Measurements from ENCODE around the gene IGF2R.

The IGF2R gene

GRCh38 chr6:160142115-160142715 lies 173.3 kb downstream of the IGF2R start:
- no peak for TF ChIP-seq CTCF (conservative IDR thresholded peaks at IDR 0.05; ENCODE audit: low read depth, low read length)
- no peak overlapping the region for H3K4me3 ChIP-seq (ENCODE audit: low read depth, low read length)
- no peak for DNase-seq (ENCODE audit: low read depth)

- no peak overlapping the region for H3K4me3 ChIP-seq (ENCODE audit: low read depth, low read length)
- TF ChIP-seq CTCF (conservative IDR thresholded peaks at IDR 0.05; ENCODE audit: low read depth, low read length): no peak
- DNase-seq (ENCODE audit: low read depth): no peak
These were observed 177.7 kb downstream of the IGF2R start for GRCh38 chr6:160146454-160147145.

GRCh38 chr6:160147146-160147536 lies 178.3 kb downstream of the IGF2R start:
- H3K4me3 ChIP-seq (ENCODE audit: low read depth, low read length): no peak overlapping the region
- no peak for DNase-seq (ENCODE audit: low read depth)
- no peak for TF ChIP-seq CTCF (conservative IDR thresholded peaks at IDR 0.05; ENCODE audit: low read depth, low read length)

GRCh38 chr6:160154471-160154870 lies 185.6 kb downstream of the IGF2R start:
- TF ChIP-seq CTCF (conservative IDR thresholded peaks at IDR 0.05; ENCODE audit: low read depth, low read length): no peak

GRCh38 chr6:160156842-160157241 lies 188.0 kb downstream of the IGF2R start:
- TF ChIP-seq CTCF (conservative IDR thresholded peaks at IDR 0.05; ENCODE audit: low read depth, low read length): no peak

More at GRCh38 chr6:160154471-160154870, 185.6 kb downstream of the IGF2R start:
- H3K4me3 ChIP-seq (ENCODE audit: low read depth, low read length): no peak overlapping the region
- DNase-seq (ENCODE audit: low read depth): no peak

GRCh38 chr6:160160450-160160849 lies 191.6 kb downstream of the IGF2R start:
- peak; percentile 48 for TF ChIP-seq CTCF (conservative IDR thresholded peaks at IDR 0.05; ENCODE audit: low read depth, low read length)
- no peak overlapping the region for H3K4me3 ChIP-seq (ENCODE audit: low read depth, low read length)
- DNase-seq (ENCODE audit: low read depth): peak; percentile 65

More at GRCh38 chr6:160156842-160157241, 188.0 kb downstream of the IGF2R start:
- DNase-seq (ENCODE audit: low read depth): peak; percentile 53
- no peak overlapping the region for H3K4me3 ChIP-seq (ENCODE audit: low read depth, low read length)

Data from choroid plexus epithelial cell (primary cell).